Brain microvascular endothelial cell (primary cell): ENCODE data around the gene ACVR1C.

Experiments used
- DNase-seq: peaks from one replicate; pipeline ENCODE4 v3.0.0-alpha.2; 2020
- H3K27ac ChIP-seq: fragments of 250-450 bp; sonication (Bioruptor Pico); 2 replicates; pipeline ENCODE4 v1.5.1; 2020; ENCODE audit warnings: mild to moderate bottlenecking, moderate library complexity
- H3K27me3 ChIP-seq: fragments of 250-450 bp; sonication (Bioruptor Pico); replicated peaks from 2 replicates; pipeline ENCODE4 v1.5.1; 2020; ENCODE audit warnings: mild to moderate bottlenecking
- H3K36me3 ChIP-seq: fragments of 250-450 bp; sonication (Bioruptor Pico); replicated peaks from 2 replicates; pipeline ENCODE4 v1.5.1; 2020; ENCODE audit warnings: mild to moderate bottlenecking
- H3K4me3 ChIP-seq: 2 replicates; pipeline ENCODE4 v1.5.1; 2011; ENCODE audit warnings: low read depth, mild to moderate bottlenecking, control low read depth, low read length, moderate library complexity
- in situ Hi-C: cut with HindIII; loops from 2 replicates; pipeline ENCODE4 v1.10.0; 2017; ENCODE audit warnings: low sequenced_read_pairs, low pct_ligation_motif_present
- TF ChIP-seq, protein P1 (sequence below): IDR thresholded peaks from 2 replicates; pipeline ENCODE4 v1.5.1; 2011; ENCODE audit warnings: low read depth, mild to moderate bottlenecking, moderate library complexity, low read length, control low read depth, inconsistent platforms; ENCODE audit errors: missing control alignments

The ACVR1C gene

DNA sequence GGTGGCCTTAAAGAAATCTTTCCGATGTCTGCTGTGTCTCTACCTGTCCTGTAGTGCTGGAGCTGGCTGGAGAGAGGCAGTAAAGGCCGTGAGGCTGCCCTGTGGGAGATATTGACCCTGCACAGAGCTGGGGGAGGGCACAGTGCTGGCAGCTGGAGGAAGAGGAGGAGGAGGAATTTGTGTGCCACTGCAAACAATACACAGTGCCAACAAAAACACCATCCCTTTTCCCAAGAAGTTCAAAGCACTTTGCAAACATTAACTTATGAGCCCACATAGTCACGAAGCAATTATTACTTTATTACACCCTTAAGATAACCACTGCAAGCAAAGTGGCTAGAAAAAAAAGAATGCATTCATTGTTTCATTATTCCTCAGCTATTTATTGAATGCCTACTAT is 139.8 kb downstream of the ACVR1C start:
- H3K27me3 ChIP-seq: no peaks in the 10 kb centered on the region
- in situ Hi-C loops: no loop called here
- TF ChIP-seq, protein P1, sequence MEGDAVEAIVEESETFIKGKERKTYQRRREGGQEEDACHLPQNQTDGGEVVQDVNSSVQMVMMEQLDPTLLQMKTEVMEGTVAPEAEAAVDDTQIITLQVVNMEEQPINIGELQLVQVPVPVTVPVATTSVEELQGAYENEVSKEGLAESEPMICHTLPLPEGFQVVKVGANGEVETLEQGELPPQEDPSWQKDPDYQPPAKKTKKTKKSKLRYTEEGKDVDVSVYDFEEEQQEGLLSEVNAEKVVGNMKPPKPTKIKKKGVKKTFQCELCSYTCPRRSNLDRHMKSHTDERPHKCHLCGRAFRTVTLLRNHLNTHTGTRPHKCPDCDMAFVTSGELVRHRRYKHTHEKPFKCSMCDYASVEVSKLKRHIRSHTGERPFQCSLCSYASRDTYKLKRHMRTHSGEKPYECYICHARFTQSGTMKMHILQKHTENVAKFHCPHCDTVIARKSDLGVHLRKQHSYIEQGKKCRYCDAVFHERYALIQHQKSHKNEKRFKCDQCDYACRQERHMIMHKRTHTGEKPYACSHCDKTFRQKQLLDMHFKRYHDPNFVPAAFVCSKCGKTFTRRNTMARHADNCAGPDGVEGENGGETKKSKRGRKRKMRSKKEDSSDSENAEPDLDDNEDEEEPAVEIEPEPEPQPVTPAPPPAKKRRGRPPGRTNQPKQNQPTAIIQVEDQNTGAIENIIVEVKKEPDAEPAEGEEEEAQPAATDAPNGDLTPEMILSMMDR: no peak
- H3K27ac ChIP-seq: no peak overlapping the region
- H3K4me3 ChIP-seq: no peak overlapping the region
- no peaks in the 10 kb centered on the region for H3K36me3 ChIP-seq
- DNase-seq: no peak

DNA sequence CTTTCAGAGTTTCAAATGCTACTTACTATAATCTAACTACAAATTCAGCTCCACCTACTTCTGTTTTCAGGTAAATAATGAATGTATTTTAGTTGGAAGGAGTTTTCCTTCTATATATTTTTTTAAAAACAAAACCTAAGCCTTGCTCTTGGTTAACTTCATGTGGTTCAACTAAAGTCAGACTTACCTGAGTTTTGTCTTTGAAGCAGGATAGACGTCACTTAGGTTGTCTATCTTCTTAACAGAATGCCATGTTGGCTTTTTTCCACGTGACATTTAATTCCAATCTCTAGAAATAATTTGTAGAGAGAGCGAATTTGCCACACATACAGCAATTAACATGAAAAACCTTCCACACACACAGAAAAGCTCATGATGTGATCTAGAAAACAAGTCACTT is 140.9 kb downstream of the ACVR1C start:
- Histone ChIP-seq H3K27me3 (no peaks in the 10 kb centered on the region), H3K27ac (no peak overlapping the region), H3K4me3 (no peak overlapping the region), H3K36me3 (no peaks in the 10 kb centered on the region)
- TF ChIP-seq, protein P1: no peak
- in situ Hi-C loops: no loop called here
- no peak for DNase-seq

DNA sequence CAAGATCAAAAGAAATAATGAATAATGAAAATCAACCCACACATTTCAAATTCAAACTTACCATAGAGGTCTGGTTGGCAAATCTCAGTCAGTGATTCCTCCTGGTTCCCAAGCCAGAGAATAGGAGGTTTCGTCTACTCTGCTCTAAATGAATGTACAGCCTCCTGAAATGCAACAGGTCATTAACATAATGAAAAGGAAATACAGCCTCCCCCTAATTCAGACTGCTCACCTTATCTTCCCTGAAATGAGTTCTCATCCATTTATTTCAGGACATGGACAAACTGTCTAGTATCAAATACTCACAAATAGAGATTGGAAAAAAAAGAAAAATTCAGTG is 141.4 kb downstream of the ACVR1C start:
- TF ChIP-seq, protein P1: no peak
- Histone ChIP-seq H3K27ac (no peak overlapping the region), H3K36me3 (no peaks in the 10 kb centered on the region), H3K4me3 (no peak overlapping the region), H3K27me3 (no peaks in the 10 kb centered on the region)
- no peak for DNase-seq
- in situ Hi-C loops: no loop called here

DNA sequence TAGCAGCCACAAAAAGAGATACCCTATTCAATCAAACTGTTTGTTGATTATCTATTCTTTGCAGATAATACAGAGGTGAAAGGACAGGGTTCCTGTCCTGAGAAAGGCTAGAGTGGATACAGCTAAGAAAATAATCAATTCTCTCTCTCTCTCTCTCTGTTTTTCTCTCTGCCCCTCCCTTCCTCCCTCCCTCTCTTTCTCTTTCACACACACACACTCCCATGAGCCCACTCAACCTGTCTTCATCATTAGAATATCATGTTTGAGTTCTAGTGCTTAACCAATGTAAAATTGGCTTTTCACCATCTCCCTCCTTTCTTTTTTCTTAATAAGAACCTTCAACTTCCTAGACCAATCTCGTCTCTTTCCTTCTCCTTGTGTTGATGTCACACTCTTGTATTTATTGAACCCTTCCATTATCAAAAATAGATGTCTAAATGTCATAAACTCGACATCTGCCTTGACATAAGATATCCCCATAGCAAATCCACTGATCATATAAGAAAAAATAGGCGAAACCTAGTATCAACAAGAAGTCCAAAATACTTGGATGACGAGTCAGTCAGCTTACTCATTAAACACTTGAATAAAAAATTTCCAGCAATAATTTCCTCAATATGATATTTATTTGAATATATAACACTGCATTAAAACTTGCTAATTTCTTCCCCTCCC is 141.9 kb downstream of the ACVR1C start:
- H3K27me3 ChIP-seq: no peaks in the 10 kb centered on the region
- TF ChIP-seq, protein P1: no peak
- in situ Hi-C loops: no loop called here
- H3K4me3 ChIP-seq: no peak overlapping the region
- DNase-seq: no peak
- no peaks in the 10 kb centered on the region for H3K36me3 ChIP-seq
- H3K27ac ChIP-seq: no peak overlapping the region

DNA sequence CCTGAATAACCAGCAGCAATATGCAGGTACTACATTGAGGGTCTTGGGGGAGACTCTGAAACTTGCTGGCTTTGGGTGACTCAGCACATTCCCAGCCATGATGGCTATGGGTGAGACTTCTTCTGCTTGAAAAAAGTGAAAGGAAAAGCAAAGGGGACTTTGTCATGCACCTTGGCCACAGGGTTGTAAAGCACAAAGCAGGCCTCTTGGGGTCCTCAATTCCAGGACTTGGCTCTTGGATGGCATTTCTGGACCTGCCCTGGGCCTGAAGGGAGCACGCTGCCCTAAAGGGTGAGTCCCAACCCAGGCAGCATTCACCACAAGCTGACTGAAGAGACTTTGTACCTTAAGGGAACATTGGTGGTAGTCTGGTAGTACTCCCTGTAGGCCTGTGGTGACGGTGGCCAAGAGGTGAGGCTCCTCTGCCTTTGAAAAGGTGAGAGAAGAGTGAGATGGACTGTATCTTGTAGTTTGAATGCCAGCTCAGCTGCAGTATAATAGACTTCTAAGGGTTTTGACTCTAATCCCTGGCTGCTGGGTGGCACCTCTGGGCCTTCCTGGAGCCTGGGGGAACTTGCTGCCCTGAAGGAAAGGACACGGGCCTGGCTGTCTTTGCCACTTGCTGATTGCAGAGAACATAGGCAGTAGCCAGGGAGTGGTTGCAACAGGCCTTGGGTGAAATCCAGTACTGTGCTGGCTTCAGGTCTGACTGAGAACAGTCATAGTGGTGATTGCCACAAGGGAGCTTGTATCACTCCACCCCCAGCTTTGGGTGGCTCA is 148.3 kb downstream of the ACVR1C start:
- Histone ChIP-seq H3K27ac (no peak overlapping the region), H3K4me3 (no peak overlapping the region), H3K36me3 (no peaks in the 10 kb centered on the region), H3K27me3 (no peaks in the 10 kb centered on the region)
- DNase-seq: peak; percentile 6
- in situ Hi-C loops: no loop called here
- TF ChIP-seq, protein P1: no peak
